HG03432 (cell line): ENCODE measurements around the gene ATP2B2.

Experiments
- ATAC-seq: cut with Tn5 transposase; IDR thresholded peaks from one replicate; pipeline ENCODE4 v1.9.1; 2021; ENCODE audit warnings: mild to moderate bottlenecking, moderate library complexity; ENCODE audit not compliant: unreplicated experiment

The ATP2B2 gene

DNA sequence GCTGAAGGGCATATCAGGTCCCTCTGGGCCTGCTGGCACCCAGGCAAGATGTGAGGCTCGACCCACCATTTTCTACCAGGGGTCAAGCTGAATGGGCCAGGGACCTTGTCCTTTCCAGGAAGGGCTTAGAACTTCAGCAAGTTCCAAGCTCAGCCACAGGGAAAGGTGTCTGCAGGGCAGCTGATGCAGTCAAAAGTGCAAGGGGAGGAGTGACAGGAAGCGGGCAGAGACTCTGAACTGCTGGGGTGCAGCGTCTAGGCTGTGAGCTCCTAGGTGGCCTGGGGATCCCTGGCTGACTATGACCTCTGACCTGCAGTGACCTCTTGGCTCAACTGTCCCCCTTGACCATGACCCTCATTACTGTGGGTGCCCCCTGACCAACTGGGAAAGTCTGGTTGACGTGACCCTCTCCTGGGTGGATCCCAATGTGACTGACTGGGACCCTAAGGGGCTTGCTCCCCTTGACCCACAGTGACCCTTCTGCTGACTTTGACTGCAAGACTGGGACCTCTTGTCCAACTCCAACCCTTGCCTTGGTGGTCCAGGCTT, 170.1 kb downstream of the ATP2B2 start:
- no peak for ATAC-seq

DNA sequence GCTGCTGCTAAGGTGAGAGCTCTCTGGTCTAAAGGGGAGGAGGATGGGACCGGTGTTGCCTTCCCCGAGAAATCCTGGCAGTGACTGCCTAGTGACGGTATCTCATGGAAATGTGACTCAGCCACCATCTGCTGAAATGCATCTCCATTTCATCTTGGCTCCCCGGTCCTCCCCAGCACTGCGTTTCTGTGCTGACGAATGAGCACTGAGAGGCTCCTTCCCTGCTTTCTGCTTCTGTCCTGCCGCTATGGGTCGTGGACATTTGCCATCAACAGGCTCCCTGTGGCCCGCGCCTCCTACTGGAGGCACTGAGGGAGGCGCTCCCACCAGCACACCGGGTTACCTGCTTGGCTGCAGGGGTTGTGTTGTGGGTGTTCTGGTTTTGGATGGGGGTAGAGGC, 170.9 kb downstream of the ATP2B2 start:
- ATAC-seq, result no peak

DNA sequence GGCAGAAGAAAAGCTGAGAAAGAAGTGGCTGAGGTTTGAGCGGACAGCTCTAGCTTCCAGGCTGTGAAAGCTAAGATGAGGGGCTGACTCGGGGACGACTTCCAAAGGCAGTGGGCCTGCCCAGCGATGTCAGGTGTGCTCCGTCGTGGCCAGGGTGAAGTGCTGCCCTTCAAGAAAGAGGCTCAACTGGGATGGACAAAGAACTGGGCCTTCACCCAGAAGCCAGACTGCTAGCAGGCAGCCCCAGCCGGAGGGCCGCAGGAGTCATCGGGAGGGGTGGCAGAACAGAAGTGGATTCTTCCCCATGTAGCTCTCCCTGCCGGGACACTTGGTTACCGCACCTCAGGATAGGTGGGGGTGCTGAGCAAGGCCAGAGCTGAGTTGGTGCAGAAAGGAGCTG, 171.3 kb downstream of the ATP2B2 start:
- no peak for ATAC-seq

DNA sequence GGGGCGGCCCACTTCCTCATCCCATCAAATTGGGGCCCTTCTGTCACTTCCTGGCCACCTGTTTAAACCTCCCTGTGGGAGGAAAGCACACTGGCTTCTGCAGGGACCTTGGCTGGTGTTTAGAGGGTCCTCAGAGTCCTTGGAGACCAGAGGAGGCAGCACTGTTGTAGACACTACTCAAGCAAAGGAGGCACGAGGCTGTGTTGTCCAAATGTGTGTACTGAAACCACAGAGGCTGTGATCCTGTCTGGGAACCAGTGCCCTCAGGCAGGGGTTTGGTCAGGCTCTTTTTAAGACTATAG, 172.1 kb downstream of the ATP2B2 start:
- ATAC-seq, result no peak

DNA sequence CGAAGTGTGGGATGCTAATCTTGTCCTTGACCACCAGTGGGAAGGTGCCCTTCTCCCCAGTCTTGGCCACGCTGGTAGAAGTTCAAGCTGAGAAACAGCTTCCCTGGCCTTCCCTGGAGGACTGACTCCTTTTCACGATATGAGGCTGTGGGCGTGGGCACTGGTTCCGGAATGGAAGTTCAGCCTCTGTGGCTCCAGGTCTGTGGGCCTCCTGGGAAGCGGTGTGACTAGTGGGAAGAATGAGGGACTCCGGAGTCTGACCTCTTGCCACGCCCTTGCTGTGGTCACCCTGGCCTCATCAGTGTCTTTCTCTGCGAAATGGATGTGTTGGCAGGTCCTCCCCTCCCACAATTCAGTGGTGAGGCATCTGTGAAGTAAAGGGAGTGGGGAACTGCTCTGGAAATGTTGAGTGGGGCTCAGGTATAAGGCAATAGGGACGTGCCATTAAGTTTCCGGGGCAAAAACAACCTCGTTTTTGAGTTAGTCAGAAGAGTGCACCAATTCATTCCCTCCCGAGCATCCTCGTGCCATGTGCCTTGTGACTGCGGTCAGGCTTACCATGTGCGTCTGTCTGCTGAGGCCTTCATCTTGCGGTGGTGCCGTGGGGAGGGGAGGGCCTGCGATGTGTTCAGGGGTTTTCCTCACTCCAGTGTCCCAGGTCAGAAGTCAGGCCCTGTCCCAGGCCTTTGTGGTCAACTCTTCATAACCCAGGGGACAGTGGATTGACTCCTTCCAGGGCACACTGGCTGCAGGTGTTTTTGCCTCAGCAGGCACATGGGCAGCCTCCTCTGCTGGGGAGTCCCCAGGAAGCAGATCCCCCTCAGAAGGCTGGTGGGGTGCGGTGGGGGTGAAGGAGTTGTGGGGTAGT, 172.7 kb downstream of the ATP2B2 start:
- ATAC-seq, result no peak

DNA sequence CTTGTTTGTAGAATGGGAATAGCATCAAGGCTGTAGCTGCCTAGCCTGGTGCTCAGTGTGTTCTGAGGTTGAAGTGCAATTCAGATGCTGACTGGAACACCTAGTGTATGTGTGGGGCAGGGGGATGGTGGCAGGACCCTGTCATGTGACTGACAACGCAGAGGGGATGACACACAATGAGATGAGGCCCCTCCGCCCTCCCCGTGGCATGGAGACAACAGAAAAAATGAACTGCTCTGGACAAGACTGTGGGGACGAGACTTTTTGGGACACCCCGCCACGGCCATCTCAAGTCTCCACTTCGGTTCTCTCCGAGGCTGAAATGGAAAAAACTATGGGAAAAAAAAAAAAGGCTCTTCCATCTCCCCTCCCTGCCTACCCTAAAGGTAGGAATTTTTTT, 174.1 kb downstream of the ATP2B2 start:
- no peak for ATAC-seq

DNA sequence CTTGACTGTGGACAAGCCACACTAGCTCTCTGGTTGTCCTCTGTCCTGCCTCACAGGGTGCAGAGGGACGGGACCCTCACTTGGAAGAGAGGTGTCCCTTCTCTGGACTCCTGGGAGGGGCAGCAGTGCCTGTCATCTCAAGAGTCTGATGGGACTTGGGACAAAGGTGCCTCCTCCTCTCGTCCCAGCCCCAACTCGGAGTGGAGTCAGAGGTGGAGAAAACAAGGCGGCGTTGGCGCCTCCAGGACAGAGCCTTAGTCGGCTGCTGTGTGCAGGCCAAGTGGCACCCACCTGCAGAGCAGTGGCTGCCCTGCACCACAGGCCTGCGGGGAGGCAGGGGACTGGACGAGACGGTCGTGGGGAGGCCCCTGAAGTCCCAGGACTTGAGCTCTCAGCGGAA, 175.1 kb downstream of the ATP2B2 start:
- no peak for ATAC-seq

DNA sequence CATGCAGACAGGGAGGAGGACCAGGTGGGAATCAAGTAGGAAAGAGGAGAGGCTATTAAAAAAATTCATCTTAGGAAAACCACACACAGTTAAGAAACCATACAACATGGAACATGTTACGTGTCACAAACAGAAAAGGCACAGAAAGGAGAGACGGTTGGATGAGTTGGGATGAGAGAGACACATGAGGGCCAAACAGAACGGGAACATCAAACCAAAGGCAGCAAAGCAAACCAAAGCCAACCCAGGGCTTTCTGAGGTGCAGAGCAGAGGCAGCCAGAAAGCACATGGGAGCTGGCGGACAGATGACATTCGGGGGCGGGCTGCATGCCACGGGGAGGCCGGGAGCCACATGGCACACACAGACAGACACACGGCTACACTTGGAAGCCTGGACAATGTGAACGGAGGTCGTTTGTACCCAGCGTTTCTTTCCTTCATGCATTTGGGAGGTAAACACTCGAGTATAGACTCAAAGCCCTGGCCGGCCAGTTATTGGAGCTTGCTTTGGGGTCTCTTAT, 175.8 kb downstream of the ATP2B2 start:
- no peak for ATAC-seq

DNA sequence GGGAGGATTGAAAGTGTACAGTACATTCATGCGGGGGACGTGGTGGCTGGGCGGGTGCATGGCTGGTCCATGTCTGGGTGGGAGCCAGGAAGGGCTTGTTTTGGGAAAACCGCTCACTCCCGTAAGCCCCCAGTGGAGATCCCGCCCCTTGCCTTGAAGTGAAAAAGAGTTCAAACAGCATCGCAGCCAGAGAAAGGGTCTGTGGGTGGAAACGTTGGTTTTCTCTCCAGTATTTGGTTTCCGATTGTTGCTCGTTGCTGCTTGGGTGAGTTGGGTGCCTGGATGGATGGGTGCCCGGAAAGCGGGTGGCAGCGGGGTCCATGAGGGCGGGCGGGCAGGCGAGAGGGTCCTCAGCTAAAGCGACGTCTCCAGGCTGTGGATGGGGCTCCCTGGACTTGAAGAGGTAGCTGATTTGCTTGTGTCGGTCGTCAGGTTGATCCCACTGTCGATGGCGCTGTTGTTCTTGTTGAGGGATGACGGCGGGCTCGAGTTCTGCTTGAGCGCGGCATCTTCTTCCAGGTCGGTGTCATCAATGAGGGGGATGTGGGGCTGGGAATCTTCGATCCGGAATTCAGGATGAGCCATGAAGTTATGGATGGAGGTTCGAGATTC, 176.8 kb downstream of the ATP2B2 start:
- ATAC-seq, result no peak

DNA sequence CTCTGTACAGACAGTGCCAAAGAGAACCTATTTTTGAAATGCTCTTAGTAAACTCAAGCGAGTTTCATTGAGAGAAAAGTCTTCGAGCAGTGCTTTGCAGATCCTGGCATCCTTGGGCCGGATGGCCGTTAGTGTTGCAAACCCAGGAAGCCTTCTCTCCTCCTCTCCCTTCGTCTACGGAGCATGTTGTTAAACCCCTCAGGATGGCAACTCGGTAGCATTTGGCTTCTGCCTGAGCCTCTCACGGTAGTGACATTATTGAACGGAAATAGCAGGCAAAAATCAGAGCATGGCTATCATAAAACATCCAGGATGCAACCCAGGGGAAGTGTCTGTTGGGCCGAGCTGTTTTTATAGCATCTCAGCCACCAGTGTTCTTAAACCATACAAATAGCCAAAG, 177.8 kb downstream of the ATP2B2 start:
- ATAC-seq, result no peak

DNA sequence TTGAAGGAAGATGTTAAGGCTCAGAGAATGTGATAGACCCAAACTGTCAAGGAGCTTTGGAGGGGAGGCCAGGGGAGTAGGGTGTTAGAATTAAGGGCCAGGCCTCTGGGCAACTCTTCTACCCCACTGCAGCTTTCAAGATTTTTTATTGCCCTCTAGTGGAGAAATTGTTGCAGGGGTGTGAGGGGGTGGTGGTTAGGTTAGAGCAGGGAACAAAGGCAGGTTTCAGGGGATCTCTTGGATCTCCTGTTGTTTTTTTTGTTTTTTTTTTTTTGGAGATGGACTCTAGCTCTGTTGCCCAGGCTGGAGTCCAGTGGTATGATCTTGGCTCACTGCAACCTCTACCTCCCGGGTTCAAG, 183.1 kb downstream of the ATP2B2 start:
- ATAC-seq, result peak; percentile 25

DNA sequence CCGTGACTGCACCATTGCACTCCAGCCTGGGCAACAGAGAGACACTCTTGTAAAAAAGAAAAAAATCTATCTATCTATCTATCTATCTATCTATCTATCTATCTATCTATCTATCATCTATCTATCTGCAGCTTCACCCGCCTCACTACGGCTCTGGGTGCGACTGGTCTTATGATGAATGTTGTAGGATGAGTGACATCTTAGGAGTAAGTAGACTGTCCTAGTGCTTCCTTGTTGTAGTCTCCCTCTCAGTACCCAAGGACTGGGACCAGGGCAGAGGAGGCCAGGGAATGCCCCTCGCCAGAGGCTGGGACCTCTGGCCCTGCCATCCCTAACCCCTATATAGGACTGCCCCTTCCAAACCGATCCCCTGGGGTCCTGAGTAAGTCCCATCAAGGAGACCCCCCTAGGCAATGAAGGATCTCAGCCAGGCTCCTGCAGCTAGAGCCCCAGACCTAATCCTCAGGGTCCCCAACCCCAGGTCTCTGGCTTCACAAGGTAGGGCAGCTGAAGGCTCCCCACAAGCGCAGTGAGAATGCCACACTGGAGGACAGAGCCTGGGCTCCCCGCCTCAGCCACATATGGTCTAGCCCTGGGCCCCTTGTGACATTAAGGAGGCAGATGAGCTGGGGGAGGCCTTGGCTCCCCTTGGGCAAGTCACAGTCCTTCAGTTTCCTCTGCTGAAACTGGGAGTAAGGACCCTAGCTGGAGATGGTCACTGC, 183.6 kb downstream of the ATP2B2 start:
- ATAC-seq, result no peak

DNA sequence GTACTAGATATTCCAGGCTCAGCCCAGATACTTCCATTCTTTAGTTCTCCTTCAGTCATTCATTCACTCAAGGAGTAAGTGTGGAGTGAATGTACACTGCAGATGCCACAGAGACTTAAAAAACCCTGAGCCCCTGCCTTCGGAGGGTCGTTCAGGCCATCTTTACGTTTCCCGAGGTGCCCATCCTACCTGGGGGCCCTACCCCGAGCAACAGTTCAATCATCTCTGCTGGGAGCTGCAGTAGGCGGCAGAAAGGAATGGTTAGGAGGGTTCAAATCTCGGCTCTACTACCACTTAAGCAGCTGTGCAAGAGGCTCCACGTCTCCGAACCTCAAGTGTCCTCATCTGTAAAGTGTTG, 185.1 kb downstream of the ATP2B2 start:
- ATAC-seq, result no peak

DNA sequence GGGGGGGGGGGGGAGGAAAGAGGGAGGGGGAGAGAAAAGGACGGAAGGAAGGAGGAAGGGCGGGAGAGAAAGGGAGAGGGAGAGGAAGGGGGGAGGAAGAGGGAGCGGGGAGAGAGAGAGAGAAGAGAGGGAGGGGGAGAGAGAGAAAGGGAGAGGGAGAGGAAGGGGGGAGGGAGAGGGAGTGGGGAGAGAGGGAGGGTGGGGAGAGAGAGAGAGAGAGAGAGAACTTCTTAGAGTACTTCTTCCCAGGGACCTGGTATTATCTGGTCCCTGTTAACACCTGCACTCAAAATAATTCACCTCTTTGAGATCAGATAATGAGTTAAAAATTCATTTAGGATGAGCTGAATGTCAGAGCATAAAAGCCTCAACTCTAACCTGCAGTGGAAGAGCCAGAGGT, 185.6 kb downstream of the ATP2B2 start:
- no peak for ATAC-seq

DNA sequence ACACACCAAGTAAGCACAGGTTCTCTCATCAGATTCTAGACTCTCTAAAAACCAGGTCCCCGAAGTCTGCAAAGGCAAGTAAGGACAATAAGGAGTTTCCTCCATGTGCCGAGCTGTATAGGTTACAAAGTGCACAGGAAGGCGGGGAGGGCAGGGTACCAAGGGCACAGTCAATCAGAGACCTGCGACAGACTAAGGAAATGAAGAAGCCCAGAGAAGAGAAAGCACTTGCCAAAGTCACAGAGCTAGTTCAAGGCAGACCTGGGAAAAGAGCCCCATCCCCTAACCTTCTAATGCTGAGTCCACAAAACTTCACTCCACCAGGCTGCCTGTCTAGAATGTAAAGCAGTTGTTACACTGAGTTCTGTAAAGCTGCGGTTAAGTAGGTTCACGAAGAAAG, 186.1 kb downstream of the ATP2B2 start:
- no peak for ATAC-seq

DNA sequence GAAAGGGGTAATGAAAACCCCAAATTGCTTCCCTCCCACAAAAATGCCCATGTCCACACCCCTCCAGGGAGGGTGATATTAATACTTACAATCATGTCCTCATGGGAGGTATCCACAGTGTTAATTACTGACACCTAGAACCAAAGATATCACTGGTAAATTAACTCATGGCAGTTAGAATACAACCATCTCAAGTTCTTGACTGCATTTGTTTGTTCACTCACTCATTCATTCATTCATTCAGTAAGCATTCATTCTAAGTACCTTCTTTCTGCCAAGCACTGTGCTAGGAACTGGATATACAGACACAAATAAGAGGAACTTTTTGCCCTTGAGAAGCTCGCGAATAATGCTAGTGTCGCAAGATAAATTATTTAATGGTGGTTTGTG, 187.4 kb downstream of the ATP2B2 start:
- ATAC-seq, result no peak

DNA sequence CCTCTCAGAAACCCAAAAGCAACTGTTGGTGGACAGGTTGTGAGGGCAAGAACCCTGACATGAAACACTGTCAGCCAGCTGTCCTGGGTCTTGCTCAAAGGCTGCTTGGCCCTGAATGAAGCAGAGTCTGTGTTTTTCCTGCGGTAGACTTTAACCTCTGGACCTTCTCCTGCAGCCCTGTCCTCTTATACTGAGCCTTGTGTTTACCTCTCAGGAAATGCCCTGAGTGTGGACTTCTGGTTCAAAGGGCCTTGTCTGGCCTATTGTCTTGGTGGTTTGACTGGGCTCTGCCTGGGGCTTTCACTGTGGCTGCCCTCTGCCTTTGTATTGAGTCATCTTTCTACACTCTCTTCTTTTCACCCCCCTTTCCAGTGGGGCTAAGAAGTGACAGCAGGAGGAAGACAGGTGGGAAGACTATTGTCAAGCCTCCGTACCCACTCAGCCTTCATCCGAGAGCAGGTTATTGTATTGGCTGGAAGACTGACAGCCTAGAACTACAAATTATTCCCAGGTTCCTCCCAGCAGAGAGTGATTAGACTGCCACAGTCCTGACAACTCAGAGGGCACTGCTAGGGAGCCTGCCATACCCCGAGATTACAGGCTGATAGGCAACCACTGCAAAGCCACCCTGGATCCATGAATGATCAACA, 187.9 kb downstream of the ATP2B2 start:
- no peak for ATAC-seq

DNA sequence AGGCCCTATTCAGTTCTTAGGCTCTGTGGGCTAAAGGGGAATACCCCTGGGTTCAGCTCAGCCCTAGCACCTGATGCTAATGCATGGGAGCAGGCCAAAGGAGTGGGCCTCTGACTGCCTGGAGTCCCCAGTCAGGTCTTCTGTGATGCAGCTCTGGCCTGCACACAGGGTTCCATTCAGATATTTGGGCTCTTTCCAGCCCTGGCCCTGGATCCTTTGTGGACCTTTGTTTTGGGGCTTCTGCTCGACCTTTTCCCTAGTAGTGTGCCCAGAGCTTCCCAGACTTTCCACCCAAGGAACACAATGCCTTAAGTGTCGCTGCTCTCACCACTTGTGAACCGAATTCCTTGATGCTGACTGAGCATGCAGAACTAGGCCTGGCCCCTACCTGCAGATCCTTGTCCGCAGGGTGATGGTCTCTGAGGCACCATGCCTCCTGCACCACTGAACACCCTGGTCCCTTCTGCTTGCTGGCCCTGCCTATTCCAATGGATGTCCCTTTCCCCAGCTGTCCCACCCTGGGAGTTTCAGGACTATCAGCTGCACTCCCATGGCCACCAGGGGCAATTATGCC, 189.5 kb downstream of the ATP2B2 start:
- no peak for ATAC-seq

DNA sequence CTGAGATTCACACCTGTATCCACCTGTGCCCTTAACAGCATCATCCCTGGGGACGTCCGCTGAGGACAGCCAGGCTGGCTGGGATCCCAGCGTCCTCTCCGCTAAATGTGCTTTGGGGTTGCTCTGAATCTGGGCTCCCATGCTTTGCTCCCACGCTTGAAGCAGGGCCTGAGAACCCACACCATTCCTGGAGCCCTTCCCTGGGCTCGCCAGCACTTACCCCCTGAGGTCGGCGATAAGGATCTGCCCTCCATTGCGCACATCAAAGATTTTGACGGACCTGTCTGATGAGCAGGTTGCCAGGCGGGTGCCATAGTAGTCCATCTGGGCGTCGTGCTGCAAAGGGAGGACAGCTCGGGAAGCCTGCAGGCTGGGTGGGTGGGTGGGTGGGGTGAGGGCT, 190.3 kb downstream of the ATP2B2 start:
- no peak for ATAC-seq

DNA sequence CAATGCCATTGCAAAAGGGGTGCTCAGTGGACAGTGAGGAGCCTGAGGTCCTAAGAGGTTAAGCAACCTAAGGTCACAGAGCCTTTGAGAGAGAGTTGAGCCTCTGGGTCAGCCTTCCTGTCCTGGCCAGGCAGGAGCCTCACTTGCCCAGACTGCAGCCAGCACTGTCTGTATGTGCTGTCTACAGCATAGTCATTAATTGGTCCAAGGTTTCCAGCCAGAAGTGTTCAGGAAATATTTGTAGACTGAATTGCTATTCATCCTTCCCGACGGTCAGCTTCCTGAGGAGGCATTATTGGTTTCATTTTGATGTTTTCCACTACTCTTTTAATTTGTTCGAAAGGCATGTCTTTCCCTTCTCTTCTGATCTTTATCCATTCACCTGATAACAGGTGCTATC, 192.5 kb downstream of the ATP2B2 start:
- ATAC-seq, result no peak

DNA sequence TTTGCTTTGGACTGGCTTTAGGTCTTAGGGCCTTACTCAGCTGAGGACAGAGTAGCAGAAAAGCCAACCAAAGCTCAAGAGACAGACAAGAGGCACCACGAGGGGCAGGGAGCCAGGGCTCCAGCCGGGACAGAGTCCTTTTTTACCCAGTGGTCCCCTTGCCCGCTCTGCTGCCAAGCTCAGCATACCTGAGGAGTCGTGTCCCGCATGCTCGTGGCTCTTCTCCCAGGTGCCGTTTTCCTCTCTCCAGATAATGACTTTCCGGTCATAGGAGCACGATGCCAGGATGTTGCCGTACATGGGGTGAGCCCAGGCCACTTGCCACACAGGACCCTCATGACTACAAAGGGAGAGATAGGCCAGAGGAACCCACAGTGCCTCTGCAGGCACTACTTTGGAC, 193.0 kb downstream of the ATP2B2 start:
- ATAC-seq, result no peak
